HG02642 (cell line): ENCODE results near the gene MRPS23.
"Not testable (repeated sequence)": the region's sequence is repeated elsewhere in the genome, so short reads cannot be mapped to it uniquely, and the experiment has no call there.

Experiments used
- ATAC-seq: cut with Tn5 transposase; IDR thresholded peaks from one replicate; pipeline ENCODE4 v1.9.1; 2021; ENCODE audit warnings: mild to moderate bottlenecking; ENCODE audit not compliant: unreplicated experiment, poor library complexity

MRPS23 gene

DNA sequence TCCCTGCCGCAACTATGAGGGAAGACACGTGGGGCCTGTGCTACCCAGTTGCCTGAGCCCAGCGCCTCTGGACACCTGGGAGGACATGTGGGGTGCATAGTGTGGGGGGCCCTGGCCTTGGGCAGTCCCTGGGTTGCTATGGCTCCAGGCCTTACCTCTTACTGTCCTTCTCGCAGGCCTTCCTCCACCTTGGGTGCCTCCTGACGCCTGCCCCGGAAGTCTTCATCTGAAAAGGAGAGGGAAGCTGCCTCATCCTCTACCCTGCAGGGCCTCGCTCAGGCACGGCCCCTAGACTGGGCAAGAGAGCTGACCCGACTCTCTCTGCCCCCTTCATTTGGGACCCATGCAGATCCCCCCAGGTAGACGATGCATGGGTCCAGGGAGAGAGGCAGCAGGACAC, 16.5 kb upstream of the MRPS23 start:
- ATAC-seq, result no peak

DNA sequence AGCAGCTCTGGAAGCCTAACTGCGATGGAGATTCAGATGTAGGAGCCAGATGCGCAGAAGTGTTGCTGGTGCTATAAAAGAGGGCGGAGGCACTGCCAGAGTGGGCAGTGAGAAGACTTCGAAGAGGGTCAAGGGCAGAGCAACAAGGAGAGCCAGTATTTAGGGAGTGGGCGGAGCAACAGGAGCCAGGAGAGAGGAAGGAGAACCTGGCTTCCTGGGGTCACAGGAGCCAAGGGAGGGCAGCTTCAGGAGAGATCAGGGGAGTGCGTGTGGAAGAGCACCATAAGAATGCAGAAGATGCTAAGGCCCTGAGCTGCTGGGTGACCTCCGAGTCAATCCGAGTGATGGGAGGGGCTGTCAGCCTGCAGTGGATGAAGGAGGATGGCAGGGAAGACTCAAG, 14.4 kb upstream of the MRPS23 start:
- ATAC-seq, result no peak

DNA sequence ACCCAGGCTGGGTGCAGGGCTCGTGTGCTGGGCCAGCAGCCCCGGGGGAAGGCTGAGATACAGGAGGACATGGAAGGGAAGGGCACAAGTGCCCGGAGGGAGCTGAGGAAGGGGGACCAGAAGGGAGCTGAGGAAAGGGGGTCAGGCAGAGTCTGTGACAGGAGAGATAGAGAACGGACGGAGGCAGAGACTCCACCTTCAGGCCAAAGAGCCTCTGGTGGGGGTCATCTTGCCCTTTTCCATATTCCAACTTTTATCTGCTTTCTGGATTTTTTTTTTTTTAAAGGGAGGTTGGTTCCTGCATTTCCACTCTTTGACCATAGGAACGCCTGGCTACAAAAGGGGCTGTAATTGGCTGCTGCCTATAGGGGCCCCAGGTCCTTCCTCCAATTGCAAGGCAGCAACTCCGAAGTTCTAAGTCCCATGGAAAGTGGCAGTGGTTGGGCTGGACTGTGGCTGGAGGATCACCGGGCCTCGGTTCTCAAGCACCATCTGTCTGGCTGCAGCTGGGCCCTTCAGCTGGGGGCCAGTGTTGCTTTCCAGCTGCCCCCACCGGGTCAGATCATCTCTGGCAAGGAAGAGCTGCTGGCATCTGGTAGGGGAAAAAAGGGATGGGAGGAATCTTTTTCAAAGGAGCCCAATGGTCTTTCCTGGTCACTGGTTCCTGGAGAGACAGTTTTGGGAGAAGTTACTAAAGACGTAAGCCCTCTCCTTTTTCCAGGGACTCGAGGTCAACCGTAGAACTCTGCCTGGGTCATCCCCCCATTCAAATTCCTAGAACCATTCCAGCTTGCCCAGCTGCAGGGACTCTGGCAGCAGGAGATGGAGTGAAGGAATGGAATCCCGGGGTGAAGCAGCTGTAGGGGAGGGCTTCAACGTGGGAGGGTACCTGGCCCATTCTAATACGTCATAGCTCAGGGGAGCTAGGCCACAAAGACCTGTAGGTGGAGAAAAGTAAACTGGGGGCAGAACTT, 13.1 kb upstream of the MRPS23 start:
- no peak for ATAC-seq

DNA sequence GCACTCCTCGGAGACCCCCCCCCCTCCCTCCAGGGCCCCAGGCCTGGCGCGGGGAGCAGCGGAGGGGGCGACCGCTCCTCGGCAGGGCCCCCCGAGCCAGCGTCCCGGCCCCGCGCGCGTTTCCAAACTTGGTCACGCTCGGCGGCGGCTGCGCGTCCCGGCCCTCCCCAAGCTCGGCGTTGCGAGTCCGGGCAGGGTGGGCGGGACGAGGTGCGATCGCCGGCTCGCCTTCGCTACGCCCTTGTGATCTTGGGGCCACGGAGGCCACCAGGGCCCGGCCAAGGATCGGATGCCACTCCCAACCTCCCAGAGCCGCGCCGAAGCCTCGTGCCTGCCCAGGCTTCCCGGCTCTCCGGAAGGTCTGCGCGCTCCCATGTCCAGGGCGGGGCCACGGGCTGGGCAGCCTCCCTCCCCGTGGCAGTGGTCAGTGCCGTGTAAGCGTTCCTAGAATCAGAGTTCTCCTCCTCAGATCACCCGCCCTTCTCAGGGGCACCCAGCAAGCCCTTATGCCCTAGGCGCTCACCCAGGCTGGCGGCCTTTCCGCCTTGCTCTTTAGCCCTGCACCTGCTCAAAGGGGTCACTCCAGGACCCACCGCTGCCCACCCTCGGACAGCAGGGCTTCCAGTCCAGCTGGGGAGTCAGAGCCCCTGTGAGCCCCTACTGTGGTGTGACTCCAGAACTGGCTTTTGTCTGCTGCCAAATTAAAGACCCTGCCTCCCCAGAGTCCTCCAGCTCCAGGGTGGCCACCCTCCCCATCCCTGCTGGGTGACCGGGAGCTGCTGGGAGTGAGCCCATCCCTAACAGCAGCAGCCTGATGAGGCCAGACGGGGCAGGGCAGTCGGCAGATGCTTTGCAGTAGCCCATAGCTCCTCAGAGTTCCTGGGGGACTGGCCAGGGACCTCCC, 12.2 kb upstream of the MRPS23 start:
- ATAC-seq, result no peak

DNA sequence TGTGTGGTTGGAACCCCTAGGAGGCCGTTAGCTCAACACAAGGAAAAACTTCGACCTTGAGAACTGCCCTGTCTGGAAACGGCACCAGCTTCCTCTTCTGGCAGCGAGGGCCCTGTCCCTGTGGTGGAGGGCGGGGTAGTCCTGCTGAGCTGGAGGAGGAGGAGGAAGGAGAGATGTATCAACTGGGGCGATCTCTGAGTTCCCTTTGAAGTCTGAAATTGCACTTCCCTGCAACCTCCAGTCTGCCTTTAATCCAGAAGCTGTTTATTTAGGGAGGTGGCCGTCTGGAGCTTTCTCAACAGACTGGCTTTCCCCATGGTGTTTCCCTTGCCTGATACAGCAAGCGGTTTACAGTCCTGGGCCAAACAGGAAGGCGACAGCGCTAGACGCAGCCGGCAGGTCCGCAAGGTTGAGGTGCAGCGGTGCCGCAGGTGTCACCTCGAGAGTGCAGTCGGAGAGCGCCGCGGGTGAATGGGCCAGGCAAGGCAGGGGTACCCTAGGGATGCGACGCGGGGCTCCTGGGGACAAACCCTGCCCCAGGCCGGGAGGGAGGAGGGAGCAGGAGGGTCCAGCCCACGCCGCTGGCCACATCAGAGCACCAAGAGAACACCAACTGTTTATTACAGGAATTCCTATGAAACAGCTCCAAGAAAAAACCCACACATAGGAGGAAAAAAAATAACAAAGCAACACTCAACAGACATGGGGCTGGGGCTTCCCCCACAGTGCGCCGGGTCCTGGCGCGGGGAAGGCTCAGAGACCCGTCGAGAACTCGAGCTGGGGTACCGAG, 11.4 kb upstream of the MRPS23 start:
- no peak for ATAC-seq

DNA sequence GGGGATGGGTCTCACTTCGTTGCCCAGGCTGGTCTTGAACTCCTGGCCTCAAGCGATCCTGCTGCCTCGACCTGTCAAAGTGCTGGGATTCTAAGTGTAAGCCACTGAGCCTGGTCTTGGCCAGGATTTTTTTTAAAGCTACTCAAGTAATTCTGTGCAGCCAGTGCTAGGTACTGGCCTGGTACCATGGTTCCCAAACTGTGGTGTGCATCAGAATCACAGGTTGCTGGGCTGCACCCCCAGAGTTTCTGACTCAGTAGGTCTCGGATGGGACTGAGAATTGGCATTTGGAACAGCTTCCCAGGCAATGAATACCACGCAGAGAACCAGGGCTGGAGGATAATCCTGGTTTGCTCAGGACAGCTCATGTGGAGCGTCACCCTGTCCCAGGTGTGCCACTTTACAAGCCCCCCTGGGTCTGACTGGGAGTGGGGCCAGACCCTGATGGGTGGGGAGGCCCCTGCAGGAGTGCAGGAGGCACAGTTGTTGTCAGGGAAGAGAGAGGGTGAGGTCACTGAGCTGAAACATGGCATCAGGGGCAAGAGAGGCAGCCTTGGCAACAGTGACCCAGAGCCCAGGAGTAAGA, 10.7 kb upstream of the MRPS23 start:
- no peak for ATAC-seq

DNA sequence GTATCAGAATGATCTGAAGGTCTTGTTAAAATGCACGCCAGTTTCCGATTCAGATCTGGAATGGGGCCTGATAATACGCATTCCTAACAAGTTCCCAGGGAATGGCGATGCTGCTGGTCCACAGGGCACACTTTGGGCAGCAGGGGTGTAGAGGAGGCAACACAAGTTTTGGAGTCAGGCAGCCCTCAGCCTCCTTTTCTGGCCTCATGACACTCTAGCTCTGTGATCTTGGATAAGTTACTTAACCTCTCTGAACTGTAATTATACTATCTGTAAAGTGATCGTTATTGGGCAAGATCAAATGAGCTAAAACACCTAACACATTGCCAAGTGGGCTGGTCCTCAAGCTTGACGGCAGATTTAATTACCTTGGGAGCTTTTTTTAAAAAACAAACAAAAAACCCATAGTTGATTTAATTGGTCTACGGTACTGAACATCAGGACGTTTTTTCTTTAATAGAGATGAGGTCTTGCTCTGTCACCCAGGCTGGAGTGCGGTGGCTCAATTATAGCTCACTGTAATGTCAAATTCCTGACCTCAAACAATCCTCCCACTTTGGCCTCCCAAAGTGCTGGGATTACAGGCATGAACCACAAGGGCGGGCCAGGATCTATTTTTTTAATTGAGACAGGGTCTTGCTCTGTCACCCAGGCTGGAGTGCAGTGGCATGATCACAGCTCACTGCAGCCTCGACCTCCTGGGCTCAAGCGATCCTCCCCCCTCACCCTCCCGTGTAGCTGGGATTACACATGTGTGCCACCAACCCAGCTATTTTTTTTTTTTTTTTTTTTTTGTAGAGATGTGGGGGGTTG, 10.0 kb upstream of the MRPS23 start:
- ATAC-seq, result no peak

DNA sequence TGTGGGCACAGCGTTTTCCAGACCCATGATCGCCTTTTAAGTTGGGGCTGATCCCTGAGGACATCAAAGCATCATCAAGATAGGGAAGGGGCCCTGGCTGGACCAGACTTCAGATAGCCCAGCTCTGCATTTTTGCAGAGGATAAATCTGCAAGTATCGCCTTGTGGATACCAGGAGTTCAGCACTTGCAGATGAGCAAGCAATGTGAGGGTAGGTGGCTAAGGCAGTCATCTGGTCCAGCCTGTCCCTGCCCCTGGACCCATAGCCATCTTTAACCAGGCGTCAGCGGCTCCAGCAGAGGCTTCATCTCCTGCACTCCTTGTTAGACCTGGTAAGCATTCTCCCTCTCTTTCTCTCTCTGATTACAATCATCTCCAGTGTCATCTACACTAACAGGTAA, 9.0 kb upstream of the MRPS23 start:
- ATAC-seq, result no peak

DNA sequence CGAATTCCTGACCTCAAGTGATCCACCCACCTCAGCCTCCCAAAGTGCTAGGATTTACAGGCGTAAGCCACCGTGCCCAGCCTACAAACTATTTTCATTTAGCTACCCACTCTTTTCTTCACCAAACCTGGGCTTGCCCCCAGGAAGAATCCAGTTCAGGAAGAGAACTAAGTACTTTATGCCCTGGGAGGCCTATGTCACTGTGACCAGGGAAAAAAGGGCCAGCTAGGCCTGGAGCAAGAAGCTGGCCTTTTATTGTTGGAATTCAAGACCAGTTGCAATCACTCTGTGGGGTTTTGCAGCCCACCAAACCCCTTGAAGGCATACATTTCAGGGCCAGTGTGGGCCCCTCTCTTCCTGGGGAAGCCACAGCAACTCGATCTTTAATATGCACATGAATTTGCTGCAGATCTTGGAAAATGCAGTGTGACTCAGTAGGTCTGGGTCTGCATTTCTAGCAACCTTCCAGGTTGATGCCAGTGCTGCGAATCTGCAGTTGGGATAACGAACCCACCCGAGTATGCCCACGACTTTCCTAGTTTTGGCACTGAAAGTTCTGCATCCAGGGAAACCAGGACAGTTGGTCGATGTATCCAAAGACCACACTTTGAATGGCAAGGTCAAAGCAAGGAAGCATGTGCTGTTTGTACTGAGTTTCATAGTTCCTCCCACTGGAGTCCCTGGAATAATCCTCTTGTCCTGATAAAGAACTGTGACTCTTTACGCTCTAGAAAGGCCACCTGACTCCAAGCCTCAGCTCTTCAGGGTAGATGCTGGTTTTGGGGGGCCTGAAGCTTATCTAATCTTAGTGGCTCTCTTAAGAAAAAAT, 7.2 kb upstream of the MRPS23 start:
- ATAC-seq, result no peak

DNA sequence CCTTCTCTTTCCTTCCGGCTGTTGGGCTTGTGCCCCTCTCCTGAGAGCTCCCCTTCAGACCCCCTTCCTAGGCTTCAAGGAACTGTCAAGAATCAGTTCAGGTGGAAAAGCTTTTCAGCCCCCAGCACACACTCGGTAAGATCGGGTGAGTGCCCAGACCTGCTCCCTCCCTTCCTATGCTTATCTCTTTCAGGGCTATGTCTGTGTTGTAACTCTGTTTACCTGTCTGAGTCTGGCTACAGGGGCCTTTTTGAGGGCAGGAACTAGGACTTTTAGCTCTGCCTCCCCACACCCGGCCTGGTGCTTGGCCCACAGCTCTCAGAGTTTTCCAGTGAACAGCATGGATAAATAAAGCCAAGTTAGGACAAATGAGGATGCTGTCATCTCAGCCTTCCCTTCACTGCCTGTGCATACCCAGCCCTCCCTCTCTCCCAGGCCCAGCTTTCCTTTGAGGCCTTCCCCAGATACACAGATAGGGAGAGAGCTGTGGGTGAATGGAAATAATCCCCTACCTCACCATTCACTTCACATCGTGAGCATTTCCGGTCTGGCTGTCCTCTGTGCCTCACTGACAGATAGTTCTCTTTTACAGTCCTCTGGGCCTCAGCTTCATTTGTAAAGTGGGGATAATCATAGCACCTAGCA, 5.7 kb upstream of the MRPS23 start:
- no peak for ATAC-seq

DNA sequence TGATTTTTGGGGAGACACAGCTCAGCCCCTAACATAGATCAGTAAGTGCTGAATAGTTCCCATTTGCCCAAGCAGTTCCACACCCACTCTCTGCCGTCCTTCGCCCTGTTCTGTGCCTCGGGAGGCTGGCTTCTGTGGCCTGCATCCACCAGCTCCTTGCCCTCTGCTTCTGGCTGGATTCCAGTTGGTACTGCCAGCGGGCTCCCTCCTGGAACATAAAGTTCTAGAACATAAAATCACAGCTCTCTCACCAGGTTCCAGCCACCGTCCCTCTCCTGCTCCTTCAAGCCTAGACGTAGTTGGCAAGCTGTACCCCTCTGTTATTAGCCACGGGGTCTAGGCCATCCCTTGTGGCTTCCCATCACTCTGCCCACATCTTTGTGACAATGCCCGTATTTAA, 3.9 kb upstream of the MRPS23 start:
- ATAC-seq, result no peak

DNA sequence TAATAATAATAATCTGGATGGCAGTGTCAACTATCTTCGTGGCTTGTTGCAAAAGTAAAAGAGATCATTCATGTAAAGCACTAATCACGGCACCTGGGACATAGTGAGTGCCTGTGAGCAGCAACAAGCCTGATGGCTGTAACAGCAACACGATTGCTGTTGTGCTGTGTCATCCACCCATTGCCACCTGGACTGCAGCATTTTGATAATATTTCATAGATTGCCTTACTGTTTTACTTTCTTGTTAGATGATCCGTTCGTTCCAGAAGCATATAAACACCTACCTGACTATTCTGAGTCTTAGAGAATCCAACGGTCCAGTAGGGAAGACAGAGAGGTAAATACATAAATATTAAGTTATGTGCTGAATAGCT, 3.1 kb upstream of the MRPS23 start:
- ATAC-seq, result no peak

DNA sequence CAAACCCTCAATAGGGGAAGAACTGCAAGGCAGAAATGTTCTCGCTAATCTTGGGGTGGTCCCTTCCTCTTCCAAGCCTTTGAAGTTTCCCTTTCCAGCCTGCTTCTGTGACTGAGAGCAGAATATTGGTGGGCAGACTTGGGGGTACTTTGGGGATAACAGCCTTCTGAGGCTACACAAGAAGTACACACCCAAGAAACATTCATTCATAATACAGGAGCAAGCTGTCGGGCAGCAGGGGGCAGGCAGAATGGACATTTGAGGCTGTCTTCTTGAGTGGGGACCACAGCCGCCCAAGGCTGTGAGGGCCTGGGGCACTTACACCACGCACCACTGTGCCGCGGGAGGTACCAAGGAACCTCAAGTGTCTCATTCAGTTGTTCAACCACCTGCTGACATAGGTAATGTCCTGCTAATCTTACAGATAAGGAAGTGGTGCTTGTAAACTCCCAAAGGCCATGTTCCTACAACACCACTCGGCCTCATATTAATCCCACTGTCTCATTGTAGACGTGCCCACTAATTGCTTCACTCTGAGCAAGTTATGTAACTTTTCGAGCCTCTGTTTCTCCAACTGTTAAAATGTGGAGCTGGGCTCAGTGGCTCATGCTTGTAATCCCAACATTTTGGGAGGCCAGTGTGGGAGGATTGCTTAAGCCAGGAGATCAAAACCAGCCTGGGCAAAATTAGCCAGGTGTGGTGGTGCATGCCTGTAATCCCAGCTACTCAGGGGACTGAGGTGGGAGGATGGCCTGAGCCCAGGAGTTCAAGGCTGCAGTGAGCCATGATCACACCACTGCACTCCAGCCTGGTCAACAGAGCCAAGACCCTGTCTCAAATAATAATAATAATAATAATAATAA, 2.5 kb upstream of the MRPS23 start:
- no peak for ATAC-seq

DNA sequence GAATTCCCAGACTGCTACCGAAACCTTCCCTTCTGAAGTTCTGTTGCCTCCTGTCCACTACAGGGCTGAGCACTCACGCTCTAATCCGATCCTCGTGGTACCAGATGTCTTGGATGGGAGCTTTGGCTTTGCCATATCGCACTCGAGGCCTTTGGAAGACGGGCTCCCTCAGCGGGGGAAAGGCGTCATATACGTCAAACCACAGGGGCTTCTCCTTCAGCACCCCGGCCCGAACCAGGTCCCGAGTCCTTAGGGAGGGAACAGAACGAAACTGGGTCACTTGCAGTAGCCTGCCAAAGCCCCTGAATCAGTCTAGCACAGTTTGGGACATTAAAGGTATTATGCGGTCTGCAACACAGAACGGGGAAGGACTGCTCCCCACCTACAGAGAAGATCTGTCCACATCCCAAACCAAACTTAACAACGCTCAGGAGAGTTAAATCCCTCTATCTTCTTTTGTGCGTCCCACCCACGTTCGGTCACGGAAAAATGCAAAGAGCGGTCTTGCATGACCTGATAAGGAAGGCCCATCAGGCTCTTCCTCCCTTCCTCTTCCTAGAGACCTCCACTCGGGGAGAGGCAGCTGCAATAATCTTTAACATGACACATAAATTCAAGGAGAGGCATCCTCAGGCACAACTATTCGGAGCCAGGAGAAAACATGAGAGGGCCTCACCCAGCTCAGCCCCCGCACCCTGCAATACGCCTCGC, 526 bp downstream of the MRPS23 start:
- ATAC-seq, result no peak

DNA sequence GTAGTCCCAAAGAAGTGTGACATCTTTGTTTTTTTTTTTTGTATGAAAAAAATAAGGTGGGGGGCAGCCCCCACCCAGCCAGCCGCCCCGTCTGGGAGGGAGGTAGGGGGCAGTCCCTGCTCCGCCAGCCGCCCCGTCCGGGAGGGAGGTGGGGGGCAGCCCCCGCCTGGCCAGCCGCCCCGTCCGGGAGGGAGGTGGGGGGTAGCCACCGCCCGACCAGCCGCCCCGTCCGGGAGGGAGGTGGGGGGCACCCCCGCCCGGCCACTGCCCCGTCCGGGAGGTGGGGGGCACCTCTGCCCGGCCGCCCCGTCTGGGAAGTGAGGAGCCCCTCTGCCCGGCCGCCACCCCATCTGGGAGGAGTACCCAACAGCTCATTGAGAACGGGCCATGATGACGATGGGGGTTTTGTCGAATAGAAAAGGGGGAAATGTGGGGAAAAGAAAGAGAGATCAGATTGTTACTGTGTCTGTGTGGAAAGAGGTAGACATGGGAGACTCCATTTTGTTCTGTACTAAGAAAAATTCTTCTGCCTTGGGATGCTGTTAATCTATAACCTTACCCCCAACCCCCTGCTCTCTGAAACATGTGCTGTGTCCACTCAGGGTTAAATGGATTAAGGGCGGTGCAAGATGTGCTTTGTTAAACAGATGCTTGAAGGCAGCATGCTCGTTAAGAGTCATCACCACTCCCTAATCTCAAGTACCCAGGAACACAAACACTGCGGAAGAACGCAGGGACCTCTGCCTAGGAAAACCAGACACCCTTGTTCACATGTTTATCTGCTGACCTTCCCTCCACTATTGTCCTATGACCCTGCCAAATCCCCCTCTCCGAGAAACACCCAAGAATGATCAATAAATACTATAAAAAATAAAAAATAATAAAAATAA, 3.5 kb downstream of the MRPS23 start:
- not testable (repeated sequence) for ATAC-seq
